CD4-positive, alpha-beta T cell treated with Interferon alpha-2 for 1 hour (primary cell): ENCODE results near the gene RAB12.
"Not testable (repeated sequence)": the region's sequence is repeated elsewhere in the genome, so short reads cannot be mapped to it uniquely, and the experiment has no call there.

Source experiments
- DNase-seq, 2 donors: peaks; one replicate each; pipeline ENCODE4 v3.0.0-alpha.2; 2020 to 2022

RAB12 gene

DNA sequence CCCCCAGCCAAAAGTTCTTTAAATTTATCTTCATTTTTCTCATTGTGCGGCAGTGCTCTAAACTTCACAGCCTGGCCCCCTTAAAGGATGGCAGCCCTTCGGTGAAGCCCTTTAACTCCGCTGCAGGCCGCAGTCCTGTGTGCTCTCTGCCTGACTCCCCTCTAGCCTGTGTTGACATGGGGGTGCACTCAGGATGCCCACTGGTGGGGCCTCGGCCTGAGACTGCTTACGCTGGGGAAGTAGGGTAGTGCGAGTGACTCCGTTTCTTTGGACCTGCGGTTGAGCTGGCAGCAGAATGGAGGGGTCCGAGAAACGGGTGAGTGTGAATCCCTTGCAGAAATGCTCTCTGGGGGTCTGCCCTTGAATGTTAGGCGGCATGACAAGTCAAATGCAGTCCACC is 5.6 kb downstream of the RAB12 start:
- no peak for DNase-seq

- peak in 1 of 2 donors; percentile 12 for DNase-seq
Observed at GRCh38 chr18:8615397-8616027, 6.3 kb downstream of the RAB12 start.

DNA sequence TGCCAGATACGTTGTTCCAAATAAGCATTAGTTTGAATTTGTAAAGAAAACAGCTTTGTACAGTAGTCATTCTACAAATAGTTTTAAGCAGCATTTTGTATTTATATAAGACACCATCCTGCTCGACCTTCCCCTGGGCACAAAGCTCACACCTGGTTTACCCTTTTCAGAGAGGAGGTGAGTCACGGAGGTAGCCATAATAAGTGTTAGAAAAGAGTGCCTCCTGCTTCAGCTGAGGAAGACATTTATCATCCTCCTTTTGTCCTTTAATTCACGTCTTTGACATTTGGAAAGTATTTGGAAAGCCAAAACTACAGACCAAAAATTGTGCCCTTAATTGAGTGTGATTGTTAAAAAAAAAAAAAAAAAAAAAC is 6.8 kb downstream of the RAB12 start:
- no peak for DNase-seq

DNA sequence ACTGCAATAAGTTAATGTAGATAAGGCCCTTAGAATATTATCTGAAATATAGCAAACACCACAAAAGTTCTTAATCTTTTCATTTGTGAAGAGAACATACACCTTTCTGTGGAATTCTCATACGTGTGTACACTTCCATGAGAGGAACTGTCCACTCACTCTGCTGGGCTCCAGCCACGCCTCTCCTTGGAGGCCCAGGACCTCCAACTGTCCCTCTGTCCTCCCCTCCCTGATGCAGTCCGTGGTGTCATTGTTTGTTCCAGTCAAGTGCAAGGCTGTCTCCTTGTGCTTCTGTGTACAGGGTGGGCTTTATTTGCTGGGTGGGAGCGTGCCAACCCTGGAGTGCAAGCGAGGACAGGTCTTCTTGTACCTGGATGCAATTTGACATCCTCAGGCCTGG is 8.7 kb downstream of the RAB12 start:
- no peak for DNase-seq

GRCh38 chr18:8619041-8619440 is 9.8 kb downstream of the RAB12 start:
- DNase-seq: no peak

- DNase-seq: no peak
Observed at GRCh38 chr18:8619835-8620577, 10.8 kb downstream of the RAB12 start.

DNA sequence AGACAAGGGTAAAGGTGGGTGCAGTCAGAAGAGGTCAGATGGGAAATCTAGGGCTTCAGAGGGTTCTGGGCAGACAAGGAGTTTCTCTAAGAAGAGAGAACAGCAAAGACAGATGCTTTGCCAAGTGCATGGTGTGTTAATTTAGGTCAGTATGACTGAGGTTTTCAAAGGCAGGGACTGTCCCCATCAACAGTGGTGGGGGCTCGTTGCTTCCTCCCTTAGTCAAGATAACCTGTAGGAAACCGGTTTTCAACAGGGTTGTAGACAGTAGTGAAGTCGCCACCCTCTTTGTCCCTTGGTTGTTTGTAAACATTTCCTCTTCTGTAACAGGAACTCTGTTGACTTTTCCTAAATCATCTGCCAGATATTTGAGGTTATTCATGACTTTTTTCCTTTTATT is 11.6 kb downstream of the RAB12 start:
- DNase-seq: no peak

DNA sequence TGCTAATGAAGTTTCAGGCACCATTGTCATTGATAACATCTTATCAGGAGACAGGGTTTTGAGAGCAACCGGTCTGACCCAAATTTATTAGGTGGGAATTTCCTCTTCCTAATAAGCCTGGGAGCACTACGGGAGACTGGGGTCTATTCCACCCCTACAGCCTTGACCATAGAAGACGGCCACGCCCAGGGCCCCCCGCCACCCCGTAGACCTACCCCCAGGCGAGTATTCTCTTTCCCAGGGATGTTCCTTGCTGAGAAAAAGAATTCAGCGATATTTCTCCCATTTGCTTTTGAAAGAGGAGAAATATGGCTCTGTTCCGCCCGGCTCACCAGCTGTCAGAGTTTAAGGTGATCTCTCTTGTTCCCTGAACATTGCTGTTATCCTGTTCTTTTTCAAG is 13.4 kb downstream of the RAB12 start:
- DNase-seq: not testable (repeated sequence)

DNA sequence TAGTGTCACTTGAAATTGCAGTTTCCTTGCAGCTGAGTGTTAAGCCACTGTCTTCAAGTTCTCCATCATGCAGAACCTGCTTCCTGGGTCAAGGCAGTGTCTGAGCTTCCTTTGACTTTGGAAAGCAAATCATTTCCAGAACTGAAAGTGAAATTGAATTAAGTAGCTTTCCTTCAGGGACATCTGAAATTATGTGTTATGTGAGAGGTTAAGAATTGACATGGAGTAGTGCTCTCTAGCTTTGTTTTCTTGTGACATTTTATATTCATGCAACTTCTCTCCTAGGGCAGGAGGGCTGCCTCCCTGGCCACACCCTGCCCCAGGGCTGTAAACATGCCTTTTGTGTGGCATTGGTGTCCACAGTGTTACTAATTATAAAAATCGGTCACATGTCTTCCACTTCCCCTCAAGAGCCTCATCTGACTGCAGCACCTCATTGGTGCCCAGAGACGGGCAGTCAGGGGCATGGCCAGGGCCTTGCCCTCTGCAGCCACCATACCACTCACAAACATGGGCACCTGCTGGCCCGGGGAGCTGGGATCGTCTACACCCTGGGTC is 14.4 kb downstream of the RAB12 start:
- DNase-seq: peak in 1 of 2 donors; percentile 21

GRCh38 chr18:8625461-8626092 is 16.3 kb downstream of the RAB12 start:
- DNase-seq: no peak

DNA sequence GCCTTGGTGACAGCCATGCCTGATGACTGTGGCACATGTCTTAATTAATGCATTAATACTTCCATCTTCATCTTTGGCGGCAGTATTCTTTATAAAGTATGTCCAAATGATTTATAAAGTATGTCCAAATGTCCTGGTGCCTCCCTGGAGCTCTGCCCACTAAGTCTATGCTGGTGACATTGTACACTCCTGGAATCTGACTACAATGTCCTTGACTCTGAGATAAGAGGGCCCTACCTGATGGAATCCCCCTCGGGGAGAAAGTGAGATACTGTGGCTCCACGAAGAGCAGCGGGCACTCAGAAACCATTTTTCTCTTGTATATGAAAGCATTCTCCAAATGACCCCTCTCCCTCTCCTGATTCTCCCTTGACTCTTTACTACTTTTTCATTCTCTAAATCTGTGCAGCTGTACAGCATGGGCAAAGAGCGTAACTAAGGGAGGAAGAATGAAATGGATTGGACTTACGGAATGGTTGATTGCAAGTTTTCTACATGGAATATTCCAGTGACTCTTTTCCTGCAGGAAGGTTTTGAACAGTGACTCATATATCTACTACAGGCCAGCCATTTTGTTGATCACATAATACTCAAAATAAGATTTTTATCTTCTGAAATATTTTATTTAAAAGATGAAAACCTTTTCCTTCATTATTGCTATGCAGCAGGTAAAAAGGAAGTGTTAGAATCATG is 17.3 kb downstream of the RAB12 start:
- no peak for DNase-seq

GRCh38 chr18:8627107-8627472 is 17.9 kb downstream of the RAB12 start:
- no peak for DNase-seq

GRCh38 chr18:8627540-8627939 is 18.3 kb downstream of the RAB12 start:
- no peak for DNase-seq

GRCh38 chr18:8629602-8630001 is 20.4 kb downstream of the RAB12 start:
- no peak for DNase-seq

GRCh38 chr18:8630546-8630945 is 21.3 kb downstream of the RAB12 start:
- no peak for DNase-seq

- no peak for DNase-seq
Observed at GRCh38 chr18:8631265-8631664, 22.0 kb downstream of the RAB12 start.

GRCh38 chr18:8632386-8632785 is 23.1 kb downstream of the RAB12 start:
- no peak for DNase-seq

GRCh38 chr18:8634508-8634907 is 25.3 kb downstream of the RAB12 start:
- DNase-seq: no peak

GRCh38 chr18:8635087-8635486 is 25.9 kb downstream of the RAB12 start:
- no peak for DNase-seq

DNA sequence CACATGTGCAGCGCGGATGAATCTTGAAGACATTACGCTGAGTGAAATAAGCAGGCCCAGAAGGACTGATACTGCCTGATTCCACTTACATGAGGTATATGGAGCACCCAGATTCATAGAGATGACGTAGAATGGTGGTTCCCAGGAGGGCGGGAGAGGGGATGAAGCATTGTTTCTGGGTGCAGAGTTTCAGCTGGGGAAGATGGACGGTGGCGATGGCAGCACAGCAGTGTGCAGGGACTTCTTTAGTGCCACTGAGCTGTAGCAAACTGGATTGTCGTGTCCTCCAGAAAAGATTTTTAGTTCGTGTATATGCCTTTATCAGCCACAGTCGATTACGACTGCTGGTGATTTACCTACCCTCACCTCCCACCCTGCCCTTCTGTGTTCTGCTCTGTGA is 30.5 kb downstream of the RAB12 start:
- no peak for DNase-seq

- no peak for DNase-seq
Observed at GRCh38 chr18:8643326-8643878, 34.2 kb downstream of the RAB12 start.

- not testable (repeated sequence) for DNase-seq
Observed at GRCh38 chr18:8647359-8647758, 38.1 kb downstream of the RAB12 start.
